ENCODE data around the gene HBS1L. TPM values are rescaled to one million over a fixed set of nuclear protein-coding genes. Genes with fewer than 3 reads are reported as not detected.
A peak's percentile ranks its signal among the peaks of the same experiment; 100 is the strongest.

Gene HBS1L
- total and polyA plus RNA-seq, 8 donors, result 55.1 to 71.5 (median 63.4) TPM

GRCh38 chr6:135071541-135071940, 16.9 kb upstream of the HBS1L start:
- intact Hi-C loops (cut with DNase I), result no loop called here
- Histone ChIP-seq H3K4me3 (no peak overlapping the region), H3K36me3 (no peaks in the 10 kb centered on the region), H3K27ac (no peak overlapping the region), H3K27me3 (no peaks in the 10 kb centered on the region), H3K4me1 (no peaks in the 10 kb centered on the region), H3K9me3 (no peaks in the 10 kb centered on the region)
- DNase-seq (no peak), ATAC-seq (no peak)
- no peak for TF ChIP-seq CTCF (IDR thresholded peaks at IDR 0.05)

DNA sequence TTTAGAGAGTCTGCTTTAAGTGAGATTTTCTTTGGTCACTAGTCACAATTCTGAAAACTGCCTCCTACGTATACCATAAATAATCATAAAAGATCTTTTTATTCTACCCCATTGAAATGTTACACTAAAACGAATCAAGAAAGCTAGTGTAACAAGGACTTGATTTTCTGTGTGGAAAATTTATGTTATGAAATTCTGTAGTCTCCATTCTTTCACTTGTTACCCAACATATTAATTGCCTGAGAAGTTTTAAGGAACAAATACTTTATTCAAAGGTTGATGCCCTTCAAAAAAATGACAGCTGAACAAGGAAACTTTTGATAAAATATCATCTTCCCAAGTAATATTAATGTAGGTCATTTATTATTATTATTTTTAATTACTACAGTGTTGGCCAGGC, 13.3 kb upstream of the HBS1L start:
- H3K27ac ChIP-seq, result no peak overlapping the region
- TF ChIP-seq CTCF (IDR thresholded peaks at IDR 0.05), result no peak

GRCh38 chr6:135066806-135067205, 12.2 kb upstream of the HBS1L start:
- Histone ChIP-seq H3K4me1 (no peaks in the 10 kb centered on the region), H3K4me3 (no peak overlapping the region), H3K27ac (peak overlapping the region in 1 of 2 donors; percentile 59), H3K27me3 (no peaks in the 10 kb centered on the region), H3K9me3 (no peaks in the 10 kb centered on the region), H3K36me3 (no peaks in the 10 kb centered on the region)
- no peak for TF ChIP-seq CTCF (IDR thresholded peaks at IDR 0.05)
- ATAC-seq, result no peak
- DNase-seq, result no peak
- intact Hi-C loops (cut with DNase I), result no loop called here

More for the DNA sequence above, 13.3 kb upstream of the HBS1L start:
- DNase-seq (no peak), ATAC-seq (no peak)
- Histone ChIP-seq H3K36me3 (no peaks in the 10 kb centered on the region), H3K4me3 (no peak overlapping the region), H3K27me3 (no peaks in the 10 kb centered on the region), H3K9me3 (no peaks in the 10 kb centered on the region), H3K4me1 (no peaks in the 10 kb centered on the region)
- intact Hi-C loops (cut with DNase I), result no loop called here

GRCh38 chr6:135066397-135066796, 11.8 kb upstream of the HBS1L start:
- no peak overlapping the region for H3K4me3 ChIP-seq
- DNase-seq, result no peak
- TF ChIP-seq CTCF (IDR thresholded peaks at IDR 0.05), result no peak
- no peaks in the 10 kb centered on the region for H3K27me3 ChIP-seq
- peak overlapping the region in 1 of 2 donors; percentile 59 for H3K27ac ChIP-seq
- H3K4me1 ChIP-seq, result no peaks in the 10 kb centered on the region
- H3K36me3 ChIP-seq, result no peaks in the 10 kb centered on the region
- intact Hi-C loops (cut with DNase I), result no loop called here
- H3K9me3 ChIP-seq, result no peaks in the 10 kb centered on the region
- ATAC-seq, result no peak

DNA sequence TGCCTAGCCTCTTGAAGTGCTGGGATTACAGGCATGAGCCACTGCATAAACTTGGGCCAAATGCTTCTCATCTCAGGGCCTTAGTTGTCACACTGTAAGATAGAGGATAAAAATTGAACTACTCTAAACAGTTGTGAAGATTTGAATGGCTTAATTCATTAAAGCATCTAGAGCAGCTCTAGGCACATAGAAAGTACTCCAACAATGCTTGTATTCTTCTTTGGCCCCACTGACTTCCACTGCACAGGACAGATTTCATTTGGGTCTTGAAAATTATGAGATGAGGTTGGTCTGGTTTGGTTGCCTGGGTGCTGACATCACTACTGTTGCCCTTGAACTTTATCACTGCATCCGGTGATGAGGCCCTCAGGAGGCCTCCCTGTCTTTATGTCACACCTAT, 10.0 kb upstream of the HBS1L start:
- Histone ChIP-seq H3K9me3 (no peaks in the 10 kb centered on the region), H3K36me3 (no peaks in the 10 kb centered on the region), H3K27ac (no peak overlapping the region), H3K4me3 (no peak overlapping the region), H3K27me3 (no peaks in the 10 kb centered on the region), H3K4me1 (no peaks in the 10 kb centered on the region)
- ATAC-seq (no peak), DNase-seq (no peak)
- intact Hi-C loops (cut with DNase I), result no loop called here
- TF ChIP-seq CTCF (IDR thresholded peaks at IDR 0.05), result no peak
